Hepatocyte (in vitro differentiated cells): ENCODE results near the gene CHRM3. TPM values are rescaled to one million over a fixed set of nuclear protein-coding genes. Genes with fewer than 3 reads are reported as not detected.

Experiments
- DNase-seq: peaks from one replicate; pipeline ENCODE4 v3.0.0-alpha.2; 2016; ENCODE audit warnings: low spot score
- H2AFZ ChIP-seq: fragments of 200-600 bp; sonication (generic); 2 replicates; pipeline ENCODE4 v1.6.0; 2016; ENCODE audit warnings: antibody characterized with exemption, mild to moderate bottlenecking
- H3K27ac ChIP-seq: fragments of 200-600 bp; sonication (generic); 2 replicates; pipeline ENCODE4 v1.5.1; 2016; ENCODE audit warnings: mild to moderate bottlenecking
- H3K27me3 ChIP-seq: fragments of 200-600 bp; sonication (generic); 2 replicates; pipeline ENCODE4 v1.6.1; 2016
- H3K36me3 ChIP-seq: fragments of 200-600 bp; sonication (generic); replicated peaks from 2 replicates; pipeline ENCODE4 v1.5.1; 2016; ENCODE audit warnings: low read depth; ENCODE audit not compliant: insufficient read depth
- H3K4me1 ChIP-seq: fragments of 200-600 bp; sonication (generic); 2 replicates; pipeline ENCODE4 v1.5.1; 2016; ENCODE audit warnings: mild to moderate bottlenecking, moderate library complexity; ENCODE audit not compliant: insufficient read depth
- H3K4me2 ChIP-seq: fragments of 200-600 bp; sonication (generic); 2 replicates; pipeline ENCODE4 v1.6.0; 2016
- H3K4me3 ChIP-seq: fragments of 200-600 bp; sonication (generic); 2 replicates; pipeline ENCODE4 v1.5.1; 2016; ENCODE audit warnings: mild to moderate bottlenecking
- H3K79me2 ChIP-seq: fragments of 200-600 bp; sonication (generic); 2 replicates; pipeline ENCODE4 v1.6.0; 2017; ENCODE audit warnings: mild to moderate bottlenecking
- H3K9me2 ChIP-seq: fragments of 200-600 bp; sonication (generic); replicated peaks from 2 replicates; pipeline ENCODE4 v1.6.0; 2017; ENCODE audit warnings: mild to moderate bottlenecking; ENCODE audit not compliant: insufficient read depth
- H3K9me3 ChIP-seq: fragments of 200-600 bp; sonication (generic); 2 replicates; pipeline ENCODE4 v1.5.1; 2016; ENCODE audit warnings: low read depth, mild to moderate bottlenecking
- H4K20me1 ChIP-seq: fragments of 200-600 bp; sonication (generic); 2 replicates; pipeline ENCODE4 v1.6.0; 2016; ENCODE audit warnings: mild to moderate bottlenecking; ENCODE audit not compliant: insufficient read depth, poor library complexity, severe bottlenecking
- CTCF ChIP-seq: fragments of 200-600 bp; sonication (generic); IDR thresholded peaks from 2 replicates; pipeline ENCODE4 v1.5.1; 2016; ENCODE audit warnings: antibody characterized with exemption, mild to moderate bottlenecking; ENCODE audit not compliant: poor library complexity
- EZH2 ChIP-seq: fragments of 200-600 bp; sonication (generic); IDR thresholded peaks from 2 replicates; pipeline ENCODE4 v1.6.1; 2016; ENCODE audit warnings: antibody characterized with exemption, mild to moderate bottlenecking, borderline replicate concordance
- EZH2phosphoT487 ChIP-seq: fragments of 200-600 bp; sonication (generic); IDR thresholded peaks from one replicate; pipeline ENCODE4 v1.6.1; 2018; ENCODE audit warnings: antibody characterized with exemption, mild to moderate bottlenecking, low read depth, moderate library complexity; ENCODE audit not compliant: unreplicated experiment, severe bottlenecking
- WGBS: methylation state at CpG from one replicate; pipeline ENCODE4 v1.1.6; 2016; ENCODE audit warnings: low lambda C conversion rate; ENCODE audit errors: missing lambda C conversion rate; 5-methylcytosine and 5-hydroxymethylcytosine counted together
- polyA plus RNA-seq: library from polyadenylated mRNA; unstranded; fragments of >200 nt; fragmentation: Nextera tagmentation; extraction: Ambion mirVana; gene quantifications from 2 replicates; pipeline ENCODE4 v1.2.1, GENCODE V29; 2016
- total RNA-seq: library from RNA; depleted of rRNA; stranded (reverse); fragments of >200 nt; gene quantifications from 2 replicates; pipeline ENCODE4 v1.2.3, GENCODE V29; 2014

Gene CHRM3
- total and polyA plus RNA-seq, 2 experiments from 2014 or later = 2.5 to 6.6 TPM

- H3K79me2 ChIP-seq = no peaks in the 10 kb centered on the region
Measured at GRCh38 chr1:239413916-239414315, 27.5 kb downstream of the CHRM3 start.

GRCh38 chr1:239417221-239417620 lies 30.9 kb downstream of the CHRM3 start:
- no peaks in the 10 kb centered on the region for H3K79me2 ChIP-seq
- H3K27me3 ChIP-seq = no peaks in the 10 kb centered on the region
- H2AFZ ChIP-seq = no peak overlapping the region
- no peak overlapping the region for H3K27ac ChIP-seq
- no peaks in the 10 kb centered on the region for H4K20me1 ChIP-seq
- whole genome bisulfite sequencing = 82% methylated on average over 2 of the region's 2 CpGs
- TF ChIP-seq CTCF (no peak), EZH2 (no peak), EZH2phosphoT487 (no peak)
- no peaks in the 10 kb centered on the region for H3K36me3 ChIP-seq
- H3K4me1 ChIP-seq = no peaks in the 10 kb centered on the region
- no peaks in the 10 kb centered on the region for H3K9me2 ChIP-seq
- no peak overlapping the region for H3K4me2 ChIP-seq
- H3K4me3 ChIP-seq = no peak overlapping the region
- DNase-seq = no peak
- no peaks in the 10 kb centered on the region for H3K9me3 ChIP-seq

More at GRCh38 chr1:239413916-239414315, 27.5 kb downstream of the CHRM3 start:
- Histone ChIP-seq H3K4me2 (no peak overlapping the region), H3K36me3 (no peaks in the 10 kb centered on the region), H2AFZ (no peak overlapping the region), H3K9me2 (no peaks in the 10 kb centered on the region), H3K4me3 (no peak overlapping the region), H3K27ac (no peak overlapping the region), H4K20me1 (no peaks in the 10 kb centered on the region), H3K9me3 (no peaks in the 10 kb centered on the region), H3K4me1 (no peaks in the 10 kb centered on the region), H3K27me3 (no peaks in the 10 kb centered on the region)
- TF ChIP-seq EZH2 = no peak
- TF ChIP-seq EZH2phosphoT487 = no peak
- no peak for TF ChIP-seq CTCF
- WGBS = 77% methylated on average over 6 of the region's 6 CpGs
- DNase-seq = no peak

- Histone ChIP-seq H4K20me1 (no peaks in the 10 kb centered on the region), H2AFZ (no peak overlapping the region), H3K27me3 (no peaks in the 10 kb centered on the region), H3K4me3 (no peak overlapping the region), H3K4me2 (no peak overlapping the region), H3K9me3 (no peaks in the 10 kb centered on the region), H3K36me3 (no peaks in the 10 kb centered on the region), H3K27ac (no peak overlapping the region), H3K79me2 (no peaks in the 10 kb centered on the region), H3K4me1 (no peaks in the 10 kb centered on the region), H3K9me2 (no peaks in the 10 kb centered on the region)
- no peak for DNase-seq
- WGBS = 61% methylated on average over 5 of the region's 5 CpGs
- TF ChIP-seq EZH2 = no peak
- TF ChIP-seq CTCF = no peak
- no peak for TF ChIP-seq EZH2phosphoT487
Measured at GRCh38 chr1:239417986-239418640, 31.7 kb downstream of the CHRM3 start.
